ENCODE data around the gene TIMM23B.
"Not testable (repeated sequence)": the region's sequence is repeated elsewhere in the genome, so short reads cannot be mapped to it uniquely, and the experiment has no call there.

DNA sequence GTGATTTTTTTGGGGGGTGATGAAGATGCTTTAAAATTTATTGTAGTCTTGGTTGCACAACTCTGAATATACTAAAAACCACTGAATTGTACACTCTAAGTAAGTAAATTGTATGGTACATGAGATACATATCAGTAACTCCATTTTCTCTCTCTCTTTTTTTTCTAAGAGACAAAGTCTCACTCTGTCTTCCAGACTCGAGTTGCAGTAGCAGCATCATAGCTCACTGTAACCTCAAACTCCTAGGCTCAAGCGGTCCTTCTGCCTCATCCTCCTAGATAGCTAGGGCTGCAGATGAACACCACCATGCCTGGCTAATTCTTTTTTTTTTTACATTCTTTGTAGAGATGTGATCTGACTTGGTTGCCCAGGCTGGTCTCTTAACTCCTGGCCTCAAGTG, 6.9 kb downstream of the TIMM23B start:
- TF ChIP-seq POLR2A (IDR thresholded peaks at IDR 0.05) = not testable (repeated sequence)
- TF ChIP-seq, protein P1, sequence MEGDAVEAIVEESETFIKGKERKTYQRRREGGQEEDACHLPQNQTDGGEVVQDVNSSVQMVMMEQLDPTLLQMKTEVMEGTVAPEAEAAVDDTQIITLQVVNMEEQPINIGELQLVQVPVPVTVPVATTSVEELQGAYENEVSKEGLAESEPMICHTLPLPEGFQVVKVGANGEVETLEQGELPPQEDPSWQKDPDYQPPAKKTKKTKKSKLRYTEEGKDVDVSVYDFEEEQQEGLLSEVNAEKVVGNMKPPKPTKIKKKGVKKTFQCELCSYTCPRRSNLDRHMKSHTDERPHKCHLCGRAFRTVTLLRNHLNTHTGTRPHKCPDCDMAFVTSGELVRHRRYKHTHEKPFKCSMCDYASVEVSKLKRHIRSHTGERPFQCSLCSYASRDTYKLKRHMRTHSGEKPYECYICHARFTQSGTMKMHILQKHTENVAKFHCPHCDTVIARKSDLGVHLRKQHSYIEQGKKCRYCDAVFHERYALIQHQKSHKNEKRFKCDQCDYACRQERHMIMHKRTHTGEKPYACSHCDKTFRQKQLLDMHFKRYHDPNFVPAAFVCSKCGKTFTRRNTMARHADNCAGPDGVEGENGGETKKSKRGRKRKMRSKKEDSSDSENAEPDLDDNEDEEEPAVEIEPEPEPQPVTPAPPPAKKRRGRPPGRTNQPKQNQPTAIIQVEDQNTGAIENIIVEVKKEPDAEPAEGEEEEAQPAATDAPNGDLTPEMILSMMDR (IDR thresholded peaks at IDR 0.05) = not testable (repeated sequence)
